ENCODE results near the gene CELF4. TPM values are rescaled to one million over a fixed set of nuclear protein-coding genes. Genes with fewer than 3 reads are reported as not detected.

Gene CELF4
- total RNA-seq, 1 experiment from 2014 or later, result 0.11 TPM

DNA sequence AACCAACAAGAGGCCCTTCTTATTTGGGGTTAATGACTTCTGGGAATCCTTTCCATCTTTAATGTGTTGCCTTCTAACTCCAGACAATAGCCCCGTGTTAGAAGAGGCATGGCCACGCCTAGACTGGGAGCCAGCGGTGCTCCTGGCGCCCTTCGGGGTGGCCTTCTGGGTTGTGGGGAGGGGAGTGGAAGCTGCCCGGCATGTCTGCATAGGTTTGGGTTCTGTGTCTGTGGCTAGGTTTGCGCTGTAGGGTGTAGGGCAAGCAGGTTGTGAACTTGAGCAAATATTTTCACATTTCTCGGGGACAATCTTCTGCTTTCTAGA, 40.4 kb downstream of the CELF4 start:
- POLR2A ChIA-PET, result no interaction called here

DNA sequence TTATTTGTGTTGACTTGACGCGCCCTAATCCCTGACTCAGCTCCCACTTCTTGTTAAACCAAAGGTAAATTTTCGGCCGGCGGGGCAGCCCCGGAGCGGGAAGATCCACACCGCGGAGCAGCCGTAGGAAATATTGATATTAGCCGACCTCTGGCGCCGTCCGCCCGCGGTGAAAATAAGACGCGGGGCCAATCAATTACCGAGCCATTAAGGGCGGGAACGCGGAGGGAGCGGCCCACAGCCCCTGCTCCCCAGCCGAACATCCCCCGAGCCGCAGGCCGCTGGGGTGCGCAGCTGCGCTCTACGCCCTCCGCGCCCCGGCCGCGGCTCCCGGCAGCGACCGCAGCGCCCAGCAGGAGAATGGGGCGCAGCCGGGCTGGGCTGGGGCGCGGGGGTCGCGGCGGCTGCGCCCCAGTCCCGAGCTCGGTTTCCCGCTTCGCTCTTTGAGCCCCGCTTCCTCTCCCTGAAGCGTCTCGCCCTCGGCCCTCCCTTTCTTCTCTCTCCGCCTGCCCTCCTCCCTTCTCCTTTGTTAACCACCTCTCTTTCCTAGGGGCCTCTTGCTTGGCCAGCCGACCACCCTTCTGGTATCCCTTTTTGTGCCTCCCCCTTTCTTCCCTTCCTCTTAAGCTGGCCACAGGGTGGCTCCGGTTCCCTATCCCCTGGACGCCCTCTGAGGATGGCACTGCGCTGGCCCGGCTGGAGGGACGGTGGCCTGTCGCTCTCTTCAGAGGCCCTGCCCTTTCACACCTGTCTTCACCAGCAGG, 40.9 kb downstream of the CELF4 start:
- H3K9me3 Mint-ChIP-seq (ENCODE audit: unreplicated experiment), result no peaks in the 10 kb centered on the region
- no peak overlapping the region for H3K27ac Mint-ChIP-seq (ENCODE audit: unreplicated experiment)
- H3K36me3 ChIP-seq (ENCODE audit: control insufficient read depth, insufficient read depth, low read length), result no peaks in the 10 kb centered on the region
- CTCF ChIA-PET, result no interaction called here
- no peaks in the 10 kb centered on the region for H3K9me3 ChIP-seq
- POLR2A ChIA-PET, result no interaction called here
- no peak for DNase-seq
- H3K27me3 ChIP-seq (replicated peaks; ENCODE audit: control insufficient read depth, insufficient read depth, low read length), result no peaks in the 10 kb centered on the region
- H3K36me3 Mint-ChIP-seq (ENCODE audit: insufficient read depth, unreplicated experiment), result no peaks in the 10 kb centered on the region
- no peak overlapping the region for H3K4me3 Mint-ChIP-seq (ENCODE audit: unreplicated experiment)
- H3K27me3 Mint-ChIP-seq (ENCODE audit: insufficient read depth, unreplicated experiment), result peaks cover 10% of the 10 kb centered on the region
- no peaks in the 10 kb centered on the region for H3K4me1 Mint-ChIP-seq (ENCODE audit: low read depth, unreplicated experiment)
- BruUV-seq (replicated peaks), result no TSS peak
- intact Hi-C loops (cut with micrococcal nuclease; ENCODE audit: unreplicated experiment), result no loop called here
- H3K4me1 ChIP-seq, result no peaks in the 10 kb centered on the region
- TF ChIP-seq, protein P1, sequence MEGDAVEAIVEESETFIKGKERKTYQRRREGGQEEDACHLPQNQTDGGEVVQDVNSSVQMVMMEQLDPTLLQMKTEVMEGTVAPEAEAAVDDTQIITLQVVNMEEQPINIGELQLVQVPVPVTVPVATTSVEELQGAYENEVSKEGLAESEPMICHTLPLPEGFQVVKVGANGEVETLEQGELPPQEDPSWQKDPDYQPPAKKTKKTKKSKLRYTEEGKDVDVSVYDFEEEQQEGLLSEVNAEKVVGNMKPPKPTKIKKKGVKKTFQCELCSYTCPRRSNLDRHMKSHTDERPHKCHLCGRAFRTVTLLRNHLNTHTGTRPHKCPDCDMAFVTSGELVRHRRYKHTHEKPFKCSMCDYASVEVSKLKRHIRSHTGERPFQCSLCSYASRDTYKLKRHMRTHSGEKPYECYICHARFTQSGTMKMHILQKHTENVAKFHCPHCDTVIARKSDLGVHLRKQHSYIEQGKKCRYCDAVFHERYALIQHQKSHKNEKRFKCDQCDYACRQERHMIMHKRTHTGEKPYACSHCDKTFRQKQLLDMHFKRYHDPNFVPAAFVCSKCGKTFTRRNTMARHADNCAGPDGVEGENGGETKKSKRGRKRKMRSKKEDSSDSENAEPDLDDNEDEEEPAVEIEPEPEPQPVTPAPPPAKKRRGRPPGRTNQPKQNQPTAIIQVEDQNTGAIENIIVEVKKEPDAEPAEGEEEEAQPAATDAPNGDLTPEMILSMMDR (IDR thresholded peaks at IDR 0.05; ENCODE audit: insufficient read depth in 1 of 2, low read depth in 1 of 2, low read length in 1 of 2, severe bottlenecking in 1 of 2, unreplicated experiment in 1 of 2), result no peak
- no peak overlapping the region for H3K4me3 ChIP-seq (ENCODE audit: low read depth, low read length)

More for the DNA sequence above, 40.4 kb downstream of the CELF4 start:
- no peak for DNase-seq
- Histone ChIP-seq H3K4me1 (no peaks in the 10 kb centered on the region), H3K4me3 (ENCODE audit: low read depth, low read length) (no peak overlapping the region), H3K9me3 (no peaks in the 10 kb centered on the region), H3K36me3 (ENCODE audit: control insufficient read depth, insufficient read depth, low read length) (no peaks in the 10 kb centered on the region), H3K27me3 (replicated peaks; ENCODE audit: control insufficient read depth, insufficient read depth, low read length) (no peaks in the 10 kb centered on the region)
- no peaks in the 10 kb centered on the region for H3K9me3 Mint-ChIP-seq (ENCODE audit: unreplicated experiment)
- H3K27me3 Mint-ChIP-seq (ENCODE audit: insufficient read depth, unreplicated experiment), result peaks cover 10% of the 10 kb centered on the region
- H3K27ac Mint-ChIP-seq (ENCODE audit: unreplicated experiment), result no peak overlapping the region
- H3K4me1 Mint-ChIP-seq (ENCODE audit: low read depth, unreplicated experiment), result no peaks in the 10 kb centered on the region
- intact Hi-C loops (cut with micrococcal nuclease; ENCODE audit: unreplicated experiment), result no loop called here
- H3K36me3 Mint-ChIP-seq (ENCODE audit: insufficient read depth, unreplicated experiment), result no peaks in the 10 kb centered on the region
- CTCF ChIA-PET, result no interaction called here
- BruUV-seq (replicated peaks), result no TSS peak
- no peak overlapping the region for H3K4me3 Mint-ChIP-seq (ENCODE audit: unreplicated experiment)
- TF ChIP-seq, protein P1 (IDR thresholded peaks at IDR 0.05; ENCODE audit: insufficient read depth in 1 of 2, low read depth in 1 of 2, low read length in 1 of 2, severe bottlenecking in 1 of 2, unreplicated experiment in 1 of 2), result no peak

DNA sequence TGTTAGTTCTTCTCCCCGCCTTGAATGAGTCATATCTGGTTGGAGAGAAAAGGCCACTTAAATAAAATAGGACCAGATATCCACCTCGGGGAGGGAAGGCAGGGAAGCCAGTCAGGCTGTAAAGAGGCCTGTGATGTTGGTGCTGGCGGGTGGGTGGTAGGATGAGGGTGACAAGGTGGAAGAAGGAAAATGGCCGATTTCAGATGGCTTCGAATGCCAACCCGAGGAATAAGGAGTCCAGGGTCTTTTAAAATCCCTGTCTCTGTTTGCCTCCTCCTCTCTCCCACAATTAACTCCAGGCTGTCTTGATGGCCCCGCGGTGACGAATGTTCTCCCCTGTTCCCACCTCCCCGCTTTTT, 41.5 kb downstream of the CELF4 start:
- Histone ChIP-seq H3K36me3 (ENCODE audit: control insufficient read depth, insufficient read depth, low read length) (no peaks in the 10 kb centered on the region), H3K9me3 (no peaks in the 10 kb centered on the region), H3K27me3 (replicated peaks; ENCODE audit: control insufficient read depth, insufficient read depth, low read length) (no peaks in the 10 kb centered on the region), H3K4me1 (no peaks in the 10 kb centered on the region), H3K4me3 (ENCODE audit: low read depth, low read length) (no peak overlapping the region)
- ChIA-PET CTCF (no interaction called here), POLR2A (no interaction called here)
- Mint-ChIP-seq H3K4me3 (ENCODE audit: unreplicated experiment) (no peak overlapping the region), H3K4me1 (ENCODE audit: low read depth, unreplicated experiment) (no peaks in the 10 kb centered on the region), H3K27me3 (ENCODE audit: insufficient read depth, unreplicated experiment) (peaks cover 10% of the 10 kb centered on the region), H3K27ac (ENCODE audit: unreplicated experiment) (no peak overlapping the region), H3K36me3 (ENCODE audit: insufficient read depth, unreplicated experiment) (no peaks in the 10 kb centered on the region), H3K9me3 (ENCODE audit: unreplicated experiment) (no peaks in the 10 kb centered on the region)
- TF ChIP-seq, protein P1 (IDR thresholded peaks at IDR 0.05; ENCODE audit: insufficient read depth in 1 of 2, low read depth in 1 of 2, low read length in 1 of 2, severe bottlenecking in 1 of 2, unreplicated experiment in 1 of 2), result no peak
- no TSS peak for BruUV-seq (replicated peaks)
- no peak for DNase-seq
- intact Hi-C loops (cut with micrococcal nuclease; ENCODE audit: unreplicated experiment), result no loop called here
